Gastroesophageal sphincter (tissue), 4 donors: Measurements from ENCODE around the gene FAM78A. TPM values are rescaled to one million over a fixed set of nuclear protein-coding genes. Genes with fewer than 3 reads are reported as not detected.
"Not testable (repeated sequence)": the region's sequence is repeated elsewhere in the genome, so short reads cannot be mapped to it uniquely, and the experiment has no call there.

Experiments used
- ATAC-seq: fragments of 150-250 bp; one replicate; pipeline ENCODE4 v1.9.1; 2016; ENCODE audit warnings: mild to moderate bottlenecking, moderate library complexity
- H3K27ac ChIP-seq, 4 donors: fragments of 200-600 bp; sonication (generic) in 3 of 4; 1 replicate in 3 of 4; 2 replicates in 1 of 4; pipeline ENCODE4 v1.5.1; 2016 to 2019
- H3K27me3 ChIP-seq: fragments of 200-600 bp; sonication (generic); one replicate; pipeline ENCODE4 v1.5.1; 2019
- H3K36me3 ChIP-seq, 2 donors: fragments of 200-600 bp; sonication (generic); one replicate each; pipeline ENCODE4 v1.5.1; 2019; ENCODE audit warnings: control low read depth in 1 of 2
- H3K4me1 ChIP-seq, 3 donors: fragments of 200-600 bp; sonication (generic); 1 replicate in 2 of 3; 2 replicates in 1 of 3; pipeline ENCODE4 v1.5.1; 2016 to 2019; ENCODE audit warnings: control low read depth in 2 of 3
- H3K4me3 ChIP-seq, 2 donors: fragments of 200-600 bp; sonication (generic); one replicate each; pipeline ENCODE4 v1.5.1; 2019; ENCODE audit warnings: mild to moderate bottlenecking in 1 of 2, moderate library complexity in 1 of 2
- H3K9me3 ChIP-seq, 3 donors: fragments of 200-600 bp; sonication (generic); one replicate each; pipeline ENCODE4 v1.5.1; 2017 to 2019; ENCODE audit warnings: control low read depth in 2 of 3
- CTCF ChIP-seq, 4 experiments: fragments of 200-600 bp in 2 of 4; fragments of 450-650 bp in 2 of 4; sonication (generic) in 1 of 4; IDR thresholded peaks; one replicate each; pipeline ENCODE4 v1.5.1; 2017 to 2019; ENCODE audit warnings: antibody characterized with exemption in 4 of 4, mild to moderate bottlenecking in 2 of 4, moderate library complexity in 2 of 4
- EP300 ChIP-seq: sonication (generic); formaldehyde crosslinking; IDR thresholded peaks from one replicate; pipeline ENCODE4 v1.6.1; 2017; ENCODE audit warnings: antibody characterized with exemption, mild to moderate bottlenecking
- POLR2A ChIP-seq, 2 donors: fragments of 450-650 bp; IDR thresholded peaks; one replicate each; pipeline ENCODE4 v1.6.1; 2017; ENCODE audit warnings: antibody characterized with exemption in 2 of 2, mild to moderate bottlenecking in 2 of 2, moderate library complexity in 1 of 2
- POLR2AphosphoS5 ChIP-seq: sonication (generic); formaldehyde crosslinking; IDR thresholded peaks from one replicate; pipeline ENCODE4 v1.6.1; 2017; ENCODE audit warnings: antibody characterized with exemption
- WGBS, 2 donors: methylation state at CpG; one replicate each; pipeline ENCODE4 v1.1.5; 2018; ENCODE audit warnings: low coverage in 1 of 2; 5-methylcytosine and 5-hydroxymethylcytosine counted together
- total RNA-seq, 4 donors: library from RNA; depleted of rRNA; stranded (reverse); fragments of >200 nt; gene quantifications; one replicate each; pipeline ENCODE4 v1.1.0, GENCODE V29; 2016

FAM78A gene
- total RNA-seq, 4 donors from 2014 or later, result 0.78 to 5.4 (median 2.9) TPM

- H3K27ac ChIP-seq, result peak overlapping the region in 3 of 4 donors; percentile 63 to 79 (median 64)
- no peak for TF ChIP-seq POLR2A (IDR thresholded peaks at IDR 0.05)
- H3K9me3 ChIP-seq, result no peaks in the 10 kb centered on the region
- ATAC-seq, result no peak
- H3K27me3 ChIP-seq, result peaks cover 33% of the 10 kb centered on the region
- 47 to 71% methylated on average over 3 to 6 of the region's 13 CpGs for WGBS, 2 donors
- no peaks in the 10 kb centered on the region for H3K36me3 ChIP-seq
- peaks cover 0 to 44% (median 0%) of the 10 kb centered on the region in 3 donors for H3K4me1 ChIP-seq
- peak overlapping the region in 1 of 2 donors; percentile 76 for H3K4me3 ChIP-seq
Measured at GRCh38 chr9:131273856-131274673, 2.2 kb downstream of the FAM78A start.

- ATAC-seq, result no peak
- Histone ChIP-seq H3K4me1 (peaks cover 0 to 41% (median 0%) of the 10 kb centered on the region in 3 donors), H3K4me3 (peak overlapping the region in 1 of 2 donors; percentile 76), H3K27me3 (peaks cover 33% of the 10 kb centered on the region), H3K36me3 (no peaks in the 10 kb centered on the region), H3K9me3 (no peaks in the 10 kb centered on the region), H3K27ac (peak overlapping the region in 3 of 4 donors; percentile 63 to 79 (median 64))
- WGBS, 2 donors, result 83 to 84% methylated on average over 7 to 14 of the region's 22 CpGs
- no peak for TF ChIP-seq POLR2A (IDR thresholded peaks at IDR 0.05)
- no peak for TF ChIP-seq EP300
- no peak for TF ChIP-seq POLR2AphosphoS5
- TF ChIP-seq CTCF (IDR thresholded peaks at IDR 0.05), result no peak
Measured at GRCh38 chr9:131273146-131273855, 3.0 kb downstream of the FAM78A start.

- Histone ChIP-seq H3K4me1 (peaks cover 0 to 33% (median 0%) of the 10 kb centered on the region in 3 donors), H3K4me3 (no peak overlapping the region), H3K27me3 (peaks cover 31% of the 10 kb centered on the region), H3K27ac (peak overlapping the region in 3 of 4 donors; percentile 30 to 79 (median 64)), H3K9me3 (no peaks in the 10 kb centered on the region), H3K36me3 (no peaks in the 10 kb centered on the region)
- no peak for ATAC-seq
- TF ChIP-seq POLR2A (IDR thresholded peaks at IDR 0.05) (no peak), EP300 (no peak)
- no CpG with 5 or more reads among the region's 3 CpGs for WGBS, 2 donors
Measured at GRCh38 chr9:131272212-131272611, 4.1 kb downstream of the FAM78A start.

- Histone ChIP-seq H3K4me1 (peaks cover 0 to 30% (median 0%) of the 10 kb centered on the region in 3 donors), H3K27ac (peak overlapping the region in 3 of 4 donors; percentile 38 to 79 (median 64))
Measured at GRCh38 chr9:131271506-131271931, 4.8 kb downstream of the FAM78A start.

GRCh38 chr9:131271016-131271273 is 5.4 kb downstream of the FAM78A start:
- not testable (repeated sequence) for ATAC-seq, H3K36me3 ChIP-seq, H3K9me3 ChIP-seq, H3K4me3 ChIP-seq
- peaks cover 19% of the 10 kb centered on the region for H3K27me3 ChIP-seq
- peaks cover 0 to 26% (median 0%) of the 10 kb centered on the region in 3 donors for H3K4me1 ChIP-seq
- WGBS, 2 donors, result 67 to 100% methylated on average over 1 of the region's 1 CpG
- H3K27ac ChIP-seq, result peak overlapping the region in 3 of 4 donors; percentile 38 to 79 (median 64)

More at GRCh38 chr9:131271506-131271931, 4.8 kb downstream of the FAM78A start:
- Histone ChIP-seq H3K36me3 (no peaks in the 10 kb centered on the region), H3K4me3 (no peak overlapping the region), H3K27me3 (peaks cover 24% of the 10 kb centered on the region), H3K9me3 (no peaks in the 10 kb centered on the region)
- ATAC-seq, result no peak
- WGBS, 2 donors, result 100% methylated on average over 2 of the region's 6 CpGs; no CpG with 5 or more reads in 1 of the 2 donors
- TF ChIP-seq POLR2A (IDR thresholded peaks at IDR 0.05), result no peak
- no peak for TF ChIP-seq CTCF (IDR thresholded peaks at IDR 0.05)
- no peak for TF ChIP-seq EP300
- no peak for TF ChIP-seq POLR2AphosphoS5

GRCh38 chr9:131270171-131271015 is 5.9 kb downstream of the FAM78A start:
- Histone ChIP-seq H3K27ac (peak overlapping the region in 3 of 4 donors; percentile 38 to 79 (median 64)), H3K36me3 (no peaks in the 10 kb centered on the region), H3K4me3 (no peak overlapping the region), H3K27me3 (peaks cover 13% of the 10 kb centered on the region), H3K4me1 (peaks cover 0 to 21% (median 0%) of the 10 kb centered on the region in 3 donors), H3K9me3 (no peaks in the 10 kb centered on the region)
- TF ChIP-seq POLR2A (IDR thresholded peaks at IDR 0.05) (no peak), POLR2AphosphoS5 (peak; percentile 16)
- peak; percentile 81 for ATAC-seq
- 60 to 61% methylated on average over 2 to 14 of the region's 20 CpGs for WGBS, 2 donors
